ENCODE measurements around the gene EED. TPM values are rescaled to one million over a fixed set of nuclear protein-coding genes. Genes with fewer than 3 reads are reported as not detected.

The EED gene
- total RNA-seq, 1 experiment from 2014 or later, result 22.9 TPM

DNA sequence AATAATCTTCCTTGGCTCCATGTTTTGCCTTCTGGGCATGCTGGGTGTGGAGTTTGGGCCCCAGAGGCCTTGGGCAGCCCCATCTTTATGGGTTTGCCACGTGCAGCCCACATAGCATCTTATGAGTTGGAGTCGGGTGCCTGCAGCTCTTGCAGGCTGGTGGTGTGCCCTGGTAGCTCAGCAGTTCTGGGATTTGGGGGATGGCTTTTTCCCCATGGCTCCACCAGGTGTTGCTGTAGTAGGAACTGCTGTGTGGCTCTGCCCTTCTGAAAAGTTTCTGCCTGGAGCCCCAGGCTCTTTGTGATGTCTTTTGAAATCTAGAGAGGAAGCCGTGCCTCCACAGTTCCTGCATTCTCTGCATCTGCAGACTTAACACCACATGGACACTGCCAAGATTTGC is 16.8 kb downstream of the EED start:
- Mint-ChIP-seq H3K27me3 (ENCODE audit: insufficient read depth, unreplicated experiment) (no peaks in the 10 kb centered on the region), H3K9me3 (ENCODE audit: unreplicated experiment) (no peaks in the 10 kb centered on the region), H3K4me1 (ENCODE audit: insufficient read depth, unreplicated experiment) (no peaks in the 10 kb centered on the region), H3K27ac (ENCODE audit: low read depth, unreplicated experiment) (no peak overlapping the region), H3K36me3 (ENCODE audit: insufficient read depth, unreplicated experiment) (peaks cover 40% of the 10 kb centered on the region), H3K4me3 (ENCODE audit: unreplicated experiment) (no peak overlapping the region)
- TF ChIP-seq, protein P1, sequence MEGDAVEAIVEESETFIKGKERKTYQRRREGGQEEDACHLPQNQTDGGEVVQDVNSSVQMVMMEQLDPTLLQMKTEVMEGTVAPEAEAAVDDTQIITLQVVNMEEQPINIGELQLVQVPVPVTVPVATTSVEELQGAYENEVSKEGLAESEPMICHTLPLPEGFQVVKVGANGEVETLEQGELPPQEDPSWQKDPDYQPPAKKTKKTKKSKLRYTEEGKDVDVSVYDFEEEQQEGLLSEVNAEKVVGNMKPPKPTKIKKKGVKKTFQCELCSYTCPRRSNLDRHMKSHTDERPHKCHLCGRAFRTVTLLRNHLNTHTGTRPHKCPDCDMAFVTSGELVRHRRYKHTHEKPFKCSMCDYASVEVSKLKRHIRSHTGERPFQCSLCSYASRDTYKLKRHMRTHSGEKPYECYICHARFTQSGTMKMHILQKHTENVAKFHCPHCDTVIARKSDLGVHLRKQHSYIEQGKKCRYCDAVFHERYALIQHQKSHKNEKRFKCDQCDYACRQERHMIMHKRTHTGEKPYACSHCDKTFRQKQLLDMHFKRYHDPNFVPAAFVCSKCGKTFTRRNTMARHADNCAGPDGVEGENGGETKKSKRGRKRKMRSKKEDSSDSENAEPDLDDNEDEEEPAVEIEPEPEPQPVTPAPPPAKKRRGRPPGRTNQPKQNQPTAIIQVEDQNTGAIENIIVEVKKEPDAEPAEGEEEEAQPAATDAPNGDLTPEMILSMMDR (IDR thresholded peaks at IDR 0.05; ENCODE audit: unreplicated experiment), result no peak
- ChIA-PET CTCF (interaction anchor here (0.7 to 1.0 kb wide), 3 partner anchors 13 to 195 kb away, joined by 3 to 8 read pairs (median 3); no protein-coding TSS in a partner anchor), POLR2A (interaction anchor here (1.5 kb wide), 1 partner anchor 8 kb away, joined by 4 read pairs; no protein-coding TSS in a partner anchor)
- BruUV-seq (replicated peaks), result no TSS peak
- no peak for DNase-seq (ENCODE audit: unreplicated experiment)
- intact Hi-C loops (cut with micrococcal nuclease), result no loop called here

DNA sequence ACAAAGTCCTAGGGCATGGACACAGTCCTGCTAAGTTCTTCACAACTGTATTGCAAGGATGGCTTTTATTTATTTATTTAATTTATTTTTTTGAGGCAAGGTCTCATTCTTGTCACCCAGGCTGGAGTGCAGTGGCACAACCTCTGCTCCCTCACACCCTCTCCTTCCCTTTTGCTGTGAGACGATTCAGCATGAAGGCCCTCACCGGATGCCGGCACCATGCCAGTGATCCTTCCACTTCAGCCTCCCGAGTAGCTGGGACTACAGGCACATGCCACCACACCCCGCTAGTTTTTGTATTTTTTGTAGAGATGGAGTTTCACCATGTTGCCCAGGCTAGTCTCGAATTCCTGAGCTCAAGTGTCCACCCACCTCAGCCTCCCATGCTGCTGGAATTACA is 17.8 kb downstream of the EED start:
- peaks cover 30% of the 10 kb centered on the region for H3K36me3 Mint-ChIP-seq (ENCODE audit: insufficient read depth, unreplicated experiment)
- intact Hi-C loops (cut with micrococcal nuclease), result no loop called here
- POLR2A ChIA-PET, result interaction anchor here (1.5 kb wide), 1 partner anchor 9 kb away, joined by 4 read pairs; no protein-coding TSS in a partner anchor
- DNase-seq (ENCODE audit: unreplicated experiment), result no peak
- H3K4me3 Mint-ChIP-seq (ENCODE audit: unreplicated experiment), result no peak overlapping the region
- CTCF ChIA-PET, result interaction anchor here (0.7 to 0.9 kb wide), 2 partner anchors 43 to 194 kb away, joined by 3 to 4 read pairs; no protein-coding TSS in a partner anchor
- no peak overlapping the region for H3K27ac Mint-ChIP-seq (ENCODE audit: low read depth, unreplicated experiment)
- TF ChIP-seq, protein P1 (IDR thresholded peaks at IDR 0.05; ENCODE audit: unreplicated experiment), result no peak
- H3K27me3 Mint-ChIP-seq (ENCODE audit: insufficient read depth, unreplicated experiment), result no peaks in the 10 kb centered on the region
- H3K4me1 Mint-ChIP-seq (ENCODE audit: insufficient read depth, unreplicated experiment), result no peaks in the 10 kb centered on the region
- no peaks in the 10 kb centered on the region for H3K9me3 Mint-ChIP-seq (ENCODE audit: unreplicated experiment)
- no TSS peak for BruUV-seq (replicated peaks)

DNA sequence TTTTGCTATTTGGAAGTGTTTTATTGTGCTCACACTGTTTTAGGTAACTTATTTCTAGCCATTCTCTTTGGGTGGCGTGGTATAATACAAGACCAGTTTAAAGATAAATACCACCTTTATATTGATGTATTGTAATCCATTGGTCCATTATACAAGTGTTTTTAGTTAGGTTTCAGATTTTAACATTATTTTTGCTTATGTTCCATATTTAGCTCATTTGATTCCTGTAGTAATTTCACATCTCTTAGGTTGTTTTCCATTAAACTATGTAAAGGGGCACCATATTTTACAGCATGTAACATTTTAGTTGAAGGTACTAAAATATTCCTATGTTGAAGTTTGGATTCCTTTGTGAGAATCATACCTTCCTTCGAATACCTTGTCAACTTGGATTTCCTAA is 20.1 kb downstream of the EED start:
- TF ChIP-seq, protein P1 (IDR thresholded peaks at IDR 0.05; ENCODE audit: unreplicated experiment), result no peak
- Mint-ChIP-seq H3K9me3 (ENCODE audit: unreplicated experiment) (no peaks in the 10 kb centered on the region), H3K27me3 (ENCODE audit: insufficient read depth, unreplicated experiment) (no peaks in the 10 kb centered on the region), H3K4me1 (ENCODE audit: insufficient read depth, unreplicated experiment) (no peaks in the 10 kb centered on the region), H3K27ac (ENCODE audit: low read depth, unreplicated experiment) (no peak overlapping the region), H3K4me3 (ENCODE audit: unreplicated experiment) (no peak overlapping the region), H3K36me3 (ENCODE audit: insufficient read depth, unreplicated experiment) (peaks cover 36% of the 10 kb centered on the region)
- ChIA-PET POLR2A (no interaction called here), CTCF (interaction anchor here (1.5 kb wide), 1 partner anchor 222 kb away, joined by 3 read pairs; no protein-coding TSS in a partner anchor)
- BruUV-seq (replicated peaks), result no TSS peak
- intact Hi-C loops (cut with micrococcal nuclease), result no loop called here
- no peak for DNase-seq (ENCODE audit: unreplicated experiment)

DNA sequence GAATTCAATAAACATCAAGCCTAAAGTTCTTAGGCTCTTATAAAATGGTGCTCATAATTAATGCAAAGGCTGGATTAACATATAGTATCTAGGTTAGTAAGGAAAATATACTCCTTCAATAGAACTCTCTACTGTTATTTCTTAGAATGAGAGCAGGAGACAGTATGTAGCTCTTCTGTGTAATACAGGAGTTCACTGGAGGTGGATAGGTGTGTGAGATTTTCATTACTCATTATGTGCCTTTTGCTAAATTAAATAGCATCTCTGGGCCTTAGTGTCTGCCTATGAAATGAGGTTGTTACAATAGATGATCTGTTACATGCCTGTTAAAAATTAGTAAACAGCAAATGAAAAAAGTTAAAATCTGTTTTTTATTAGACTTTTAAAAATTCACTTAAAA is 20.6 kb downstream of the EED start:
- ChIA-PET CTCF (interaction anchor here (0.6 to 1.5 kb wide), 2 partner anchors 151 to 223 kb away, joined by 3 to 5 read pairs; no protein-coding TSS in a partner anchor), POLR2A (no interaction called here)
- Mint-ChIP-seq H3K4me1 (ENCODE audit: insufficient read depth, unreplicated experiment) (no peaks in the 10 kb centered on the region), H3K36me3 (ENCODE audit: insufficient read depth, unreplicated experiment) (peaks cover 41% of the 10 kb centered on the region), H3K27me3 (ENCODE audit: insufficient read depth, unreplicated experiment) (no peaks in the 10 kb centered on the region), H3K4me3 (ENCODE audit: unreplicated experiment) (no peak overlapping the region), H3K27ac (ENCODE audit: low read depth, unreplicated experiment) (no peak overlapping the region), H3K9me3 (ENCODE audit: unreplicated experiment) (no peaks in the 10 kb centered on the region)
- no TSS peak for BruUV-seq (replicated peaks)
- no peak for DNase-seq (ENCODE audit: unreplicated experiment)
- intact Hi-C loops (cut with micrococcal nuclease), result no loop called here
- TF ChIP-seq, protein P1 (IDR thresholded peaks at IDR 0.05; ENCODE audit: unreplicated experiment), result no peak
